Left lung (tissue), 14 donors: ENCODE data around the gene RPE65. TPM values are rescaled to one million over a fixed set of nuclear protein-coding genes. Genes with fewer than 3 reads are reported as not detected.

Source experiments
- ATAC-seq: fragments of 200-7000 bp; cut with Tn5 transposase; one replicate; pipeline ENCODE4 v1.9.1; 2020; ENCODE audit warnings: moderate library complexity
- DNase-seq, 4 donors: peaks; one replicate each; pipeline ENCODE4 v3.0.0-alpha.2; 2013 to 2020
- H3K27ac ChIP-seq, 2 donors: fragments of 200-600 bp; sonication (generic) in 1 of 2; one replicate each; pipeline versions ENCODE4 v1.5.0 to v1.8.0; 2020 to 2021
- H3K27me3 ChIP-seq, 2 donors: fragments of 200-600 bp; sonication (generic) in 1 of 2; one replicate each; pipeline versions ENCODE4 v1.5.0 to v1.8.0; 2020 to 2021
- H3K36me3 ChIP-seq, 2 donors: fragments of 200-600 bp; sonication (generic) in 1 of 2; one replicate each; pipeline versions ENCODE4 v1.5.0 to v1.8.0; 2020 to 2021
- H3K4me1 ChIP-seq, 2 donors: fragments of 200-600 bp; one replicate each; pipeline ENCODE4 v1.8.0; 2021
- H3K4me3 ChIP-seq, 2 donors: fragments of 200-600 bp; sonication (generic) in 1 of 2; one replicate each; pipeline versions ENCODE4 v1.5.0 to v1.8.0; 2020 to 2021; ENCODE audit warnings: mild to moderate bottlenecking in 1 of 2
- H3K9me3 ChIP-seq, 2 donors: fragments of 200-600 bp; sonication (generic) in 1 of 2; one replicate each; pipeline versions ENCODE4 v1.5.0 to v1.8.0; 2020 to 2021
- intact Hi-C, 2 donors: fragments of 100-400 bp; cut with DNase I; formaldehyde crosslinking; loops; one replicate each; pipeline versions ENCODE4 v1.11.2 to v1.14.2; 2022
- long read RNA-seq, 12 donors: library from polyadenylated mRNA in 2 of 12; unstranded in 2 of 12; transcript quantifications; one replicate each; pipeline ENCODE4 v2.0.0 and lab custom pipeline, GENCODE V29; 2019 to 2026
- polyA plus RNA-seq, 6 donors: library from polyadenylated mRNA; unstranded; fragments of 120-200 nt; gene quantifications; one replicate each; pipeline ENCODE4 v1.2.1, GENCODE V29; 2013; ENCODE audit not compliant: insufficient read length in 6 of 6
- total RNA-seq, 2 donors: library from RNA; stranded (reverse); fragmentation: NEBNext Ultra II Directional; extraction: Animal tissue kit (Norgen Biotek cat#: 25700); gene quantifications; one replicate each; pipeline ENCODE4 v1.2.1, GENCODE V29; 2021
- TF ChIP-seq, protein P1 (sequence below), 2 donors: fragments of 200-600 bp; sonication (generic) in 1 of 2; IDR thresholded peaks; one replicate each; pipeline versions ENCODE4 v1.5.0 to v1.8.0; 2021; ENCODE audit warnings: antibody characterized with exemption in 2 of 2
- donor health status: DM: no; HTN: yes; CAD: no.
- donor health status: DM: no; HTN: no; CAD: no.

RPE65 gene
- total RNA-seq (not detected), polyA plus RNA-seq (under 1 TPM; 0.13 to 0.38 (median 0.25) TPM)
- long read RNA-seq, donor 1: 0 reads
- long read RNA-seq, donor 2: 0 reads
- long read RNA-seq, donor 3: 0 reads
- long read RNA-seq, donor 4: 0 reads
- long read RNA-seq, donor 5: 0 reads
- long read RNA-seq, donor 6: 0 reads
- long read RNA-seq, donor 7: 0 reads
- long read RNA-seq, donor 8: 0 reads
- long read RNA-seq, donor 9: 0 reads
- long read RNA-seq, donor 10: 0 reads
- long read RNA-seq, donor 11, partial matches to known transcripts: 0 of 2 reads
- long read RNA-seq, donor 11, other reads (novel, unspliced or antisense): 0 of 2 reads
- long read RNA-seq, donor 12: 0 reads

DNA sequence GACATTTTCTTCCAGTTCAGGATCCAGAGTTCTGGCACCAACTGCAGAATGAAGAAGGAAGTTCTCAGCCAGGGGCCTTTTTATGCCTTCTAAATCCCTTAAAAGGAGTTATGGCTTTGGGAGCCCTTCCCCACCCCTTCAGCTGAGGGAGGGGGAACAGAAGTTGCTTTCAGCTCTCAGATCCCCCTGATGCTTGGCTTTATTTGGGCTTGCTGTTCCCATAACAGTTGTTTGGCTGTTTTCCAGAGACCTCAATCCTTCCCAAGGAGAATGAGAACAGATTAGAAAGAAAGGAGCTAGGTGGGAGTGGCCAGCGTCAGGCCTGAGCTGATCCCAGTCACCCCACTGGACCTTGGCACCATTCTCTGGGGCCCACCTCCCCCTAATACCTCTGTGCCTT lies at the start of gene RPE65:
RPE65 (minus strand) TSS at position 54 of the 400 bp plus-strand sequence; CDS start at position 5, 49 bp downstream.
- peaks cover 0 to 4% of the 10 kb centered on the region in 2 donors for H3K4me1 ChIP-seq
- TF ChIP-seq, protein P1, sequence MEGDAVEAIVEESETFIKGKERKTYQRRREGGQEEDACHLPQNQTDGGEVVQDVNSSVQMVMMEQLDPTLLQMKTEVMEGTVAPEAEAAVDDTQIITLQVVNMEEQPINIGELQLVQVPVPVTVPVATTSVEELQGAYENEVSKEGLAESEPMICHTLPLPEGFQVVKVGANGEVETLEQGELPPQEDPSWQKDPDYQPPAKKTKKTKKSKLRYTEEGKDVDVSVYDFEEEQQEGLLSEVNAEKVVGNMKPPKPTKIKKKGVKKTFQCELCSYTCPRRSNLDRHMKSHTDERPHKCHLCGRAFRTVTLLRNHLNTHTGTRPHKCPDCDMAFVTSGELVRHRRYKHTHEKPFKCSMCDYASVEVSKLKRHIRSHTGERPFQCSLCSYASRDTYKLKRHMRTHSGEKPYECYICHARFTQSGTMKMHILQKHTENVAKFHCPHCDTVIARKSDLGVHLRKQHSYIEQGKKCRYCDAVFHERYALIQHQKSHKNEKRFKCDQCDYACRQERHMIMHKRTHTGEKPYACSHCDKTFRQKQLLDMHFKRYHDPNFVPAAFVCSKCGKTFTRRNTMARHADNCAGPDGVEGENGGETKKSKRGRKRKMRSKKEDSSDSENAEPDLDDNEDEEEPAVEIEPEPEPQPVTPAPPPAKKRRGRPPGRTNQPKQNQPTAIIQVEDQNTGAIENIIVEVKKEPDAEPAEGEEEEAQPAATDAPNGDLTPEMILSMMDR (IDR thresholded peaks at IDR 0.05): no peak
- intact Hi-C loops: no loop called here
- DNase-seq: peak in 1 of 4 donors; percentile 20
- no peak within 1 kb of the TSS for H3K27ac ChIP-seq
- no peaks in the 10 kb centered on the region for H3K9me3 ChIP-seq
- ATAC-seq: no peak
- peaks cover 0 to 4% of the 10 kb centered on the region in 2 donors for H3K27me3 ChIP-seq
- no peak within 1 kb of the TSS for H3K4me3 ChIP-seq
- H3K36me3 ChIP-seq: no peaks in the 10 kb centered on the region

DNA sequence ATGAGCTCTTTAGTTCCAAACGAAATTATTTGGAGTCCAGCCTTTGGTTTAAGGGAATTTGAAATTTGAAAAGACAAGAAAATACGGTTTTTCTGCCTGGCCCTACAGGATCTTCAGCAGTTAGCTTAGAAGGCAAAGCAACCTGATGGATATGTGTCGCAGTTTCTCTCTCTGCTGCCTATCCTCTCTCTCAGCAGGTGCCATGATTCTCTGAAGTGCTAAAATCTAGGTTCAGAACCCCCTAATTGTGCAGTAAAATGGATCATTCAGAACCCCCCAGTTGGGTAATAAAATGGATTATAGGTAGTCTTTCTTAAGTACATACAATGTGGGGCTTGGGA lies 47.6 kb upstream of the RPE65 start:
- Histone ChIP-seq H3K4me1 (peaks cover 4 to 16% of the 10 kb centered on the region in 2 donors), H3K36me3 (no peaks in the 10 kb centered on the region), H3K4me3 (peak overlapping the region; percentile 54 to 80), H3K9me3 (no peaks in the 10 kb centered on the region), H3K27ac (no peak overlapping the region), H3K27me3 (no peaks in the 10 kb centered on the region)
- ATAC-seq: peak; percentile 2
- DNase-seq: peak in 1 of 4 donors; percentile 6
- TF ChIP-seq, protein P1 (IDR thresholded peaks at IDR 0.05): no peak
- intact Hi-C loops: no loop called here

- intact Hi-C loops: no loop called here
- H3K4me3 ChIP-seq: peak within 1 kb of the TSS; percentile 54 to 80
- TF ChIP-seq, protein P1 (IDR thresholded peaks at IDR 0.05): no peak
- no peak within 1 kb of the TSS for H3K27ac ChIP-seq
- H3K36me3 ChIP-seq: no peaks in the 10 kb centered on the region
- no peaks in the 10 kb centered on the region for H3K27me3 ChIP-seq
- ATAC-seq: peak; percentile 99
- peaks cover 4 to 16% of the 10 kb centered on the region in 2 donors for H3K4me1 ChIP-seq
- DNase-seq: peak; percentile 93 to 100 (median 98)
- H3K9me3 ChIP-seq: no peaks in the 10 kb centered on the region
Observed at GRCh38 chr1:68496680-68497357, 47.1 kb upstream of the RPE65 start, which contains the start of gene DEPDC1. Gene DEPDC1 (minus strand): TSS chr1:68497082. CDS start chr1:68496999, 83 bp downstream.

DNA sequence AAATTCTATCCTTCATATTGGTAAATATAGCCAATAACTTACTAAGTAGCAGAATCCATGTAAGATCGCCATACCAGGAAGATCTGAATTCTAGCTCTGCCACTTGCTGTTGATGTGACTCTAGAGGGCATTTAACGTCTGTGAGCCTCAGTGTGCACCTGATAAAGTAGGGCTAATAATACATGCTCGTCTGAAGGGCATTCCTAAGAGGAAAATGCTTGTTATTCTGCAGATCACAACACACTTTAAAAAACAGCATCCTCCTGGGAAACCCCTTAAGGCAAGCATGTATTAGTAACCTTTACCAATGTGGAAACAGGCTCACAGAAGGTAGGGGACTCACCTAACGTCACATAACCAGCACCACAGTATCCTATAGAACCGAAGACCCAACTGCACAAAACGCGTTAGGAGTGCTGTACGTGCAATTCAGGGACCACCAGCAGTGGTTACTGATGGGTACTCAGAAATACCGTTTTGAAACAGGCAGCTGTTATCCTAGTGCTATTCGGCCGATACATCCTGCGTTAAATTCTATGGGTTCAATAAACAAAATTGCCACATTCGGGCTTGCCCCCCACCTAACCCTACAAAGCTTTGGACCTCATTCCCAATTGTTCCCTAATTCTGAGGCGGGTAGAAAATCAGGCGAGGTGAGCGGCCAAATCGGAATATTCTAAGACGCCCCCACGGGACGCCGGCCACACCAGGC lies 46.4 kb upstream of the RPE65 start:
- Histone ChIP-seq H3K36me3 (no peaks in the 10 kb centered on the region), H3K27me3 (no peaks in the 10 kb centered on the region), H3K4me1 (peaks cover 4 to 16% of the 10 kb centered on the region in 2 donors), H3K4me3 (peak overlapping the region; percentile 54 to 80), H3K27ac (no peak overlapping the region), H3K9me3 (no peaks in the 10 kb centered on the region)
- DNase-seq (no peak), ATAC-seq (no peak)
- TF ChIP-seq, protein P1 (IDR thresholded peaks at IDR 0.05): no peak
- intact Hi-C loops: no loop called here

- Histone ChIP-seq H3K27me3 (no peaks in the 10 kb centered on the region), H3K4me3 (no peak overlapping the region), H3K36me3 (no peaks in the 10 kb centered on the region), H3K27ac (no peak overlapping the region), H3K9me3 (no peaks in the 10 kb centered on the region), H3K4me1 (peaks cover 4 to 16% of the 10 kb centered on the region in 2 donors)
- DNase-seq (no peak), ATAC-seq (no peak)
- TF ChIP-seq, protein P1 (IDR thresholded peaks at IDR 0.05): no peak
- intact Hi-C loops: no loop called here
Observed at GRCh38 chr1:68495532-68495931, 45.8 kb upstream of the RPE65 start.
